ENCODE results near the gene OR1A2.
"Not testable (repeated sequence)": the region's sequence is repeated elsewhere in the genome, so short reads cannot be mapped to it uniquely, and the experiment has no call there.

OR1A2 gene, protein sequence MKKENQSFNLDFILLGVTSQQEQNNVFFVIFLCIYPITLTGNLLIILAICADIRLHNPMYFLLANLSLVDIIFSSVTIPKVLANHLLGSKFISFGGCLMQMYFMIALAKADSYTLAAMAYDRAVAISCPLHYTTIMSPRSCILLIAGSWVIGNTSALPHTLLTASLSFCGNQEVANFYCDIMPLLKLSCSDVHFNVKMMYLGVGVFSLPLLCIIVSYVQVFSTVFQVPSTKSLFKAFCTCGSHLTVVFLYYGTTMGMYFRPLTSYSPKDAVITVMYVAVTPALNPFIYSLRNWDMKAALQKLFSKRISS

GRCh38 chr17:3197219-3197618 lies at the start of gene OR1A2:
TSS of gene OR1A2 (plus strand) at chr17:3197519. CDS start at chr17:3197519, 0 bp downstream.
- no peak for DNase-seq

DNA sequence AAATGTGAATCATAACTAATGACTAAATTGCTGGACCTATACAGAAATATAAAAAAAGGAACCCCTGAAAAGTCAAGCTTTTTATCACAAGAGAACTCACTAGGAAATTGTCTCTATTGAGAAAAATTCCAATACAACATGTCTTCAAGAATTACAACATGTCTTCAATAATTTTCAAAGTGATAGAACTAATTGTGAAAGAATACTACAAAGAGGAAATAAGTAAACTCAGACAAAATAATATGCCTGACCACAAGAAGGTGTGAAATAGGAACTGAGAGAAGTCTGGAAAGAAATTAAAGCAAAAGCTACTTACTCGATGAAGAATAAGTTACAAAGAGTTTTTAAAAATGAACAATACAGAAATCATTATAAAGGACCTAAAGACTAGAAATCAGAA lies 40.1 kb upstream of the OR1A2 start:
- no peak for DNase-seq

- DNase-seq: no peak
Observed at GRCh38 chr17:3167574-3167973, 29.7 kb upstream of the OR1A2 start.

GRCh38 chr17:3189961-3190360 lies 7.4 kb upstream of the OR1A2 start:
- no peak for DNase-seq

DNA sequence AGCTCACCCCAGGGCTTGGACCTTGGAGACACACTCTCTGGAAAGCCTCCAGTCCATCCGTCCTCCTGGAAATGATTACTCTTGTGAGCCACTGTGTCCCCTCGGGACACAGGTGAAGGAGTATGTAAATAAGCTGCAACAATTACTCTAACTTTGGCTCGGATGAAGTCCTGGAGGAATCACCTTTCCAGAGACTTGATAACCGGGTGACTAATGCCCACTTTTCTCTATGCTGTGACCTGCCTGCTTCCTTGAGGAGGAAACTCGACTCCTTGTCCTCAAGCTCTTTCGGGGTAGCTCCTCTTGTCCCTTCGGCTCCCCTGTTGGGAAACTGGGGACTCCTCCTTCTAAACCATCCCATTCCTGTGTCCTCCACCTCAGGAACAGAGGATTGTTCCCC lies 10.0 kb downstream of the OR1A2 start, which contains the start of gene OR1A1:
Gene OR1A1 (plus strand): TSS at position 301 of the 400 bp plus-strand sequence. CDS start 7,954 bp downstream, outside the sequence.
- DNase-seq: no peak

DNA sequence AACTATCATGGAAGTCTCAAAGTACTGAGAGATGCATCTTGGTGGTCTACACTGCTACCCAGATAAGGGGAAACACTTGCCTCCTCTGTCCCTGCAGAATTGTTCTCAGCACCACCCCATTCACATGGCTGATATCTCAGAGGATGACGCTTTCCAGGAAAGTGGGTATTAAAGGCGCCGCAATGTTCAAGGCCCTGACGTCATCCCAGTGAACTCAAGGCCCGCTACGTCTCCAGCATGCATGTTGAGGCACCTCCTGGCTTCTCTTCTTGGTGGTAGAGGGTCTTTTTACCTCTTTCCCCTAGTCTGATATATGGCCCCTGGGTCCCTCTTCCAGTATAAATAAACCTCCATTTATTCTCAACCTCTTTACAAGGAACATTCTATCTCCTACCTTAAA lies 11.2 kb downstream of the OR1A2 start:
- no peak for DNase-seq

GRCh38 chr17:3213001-3213400 lies 15.7 kb downstream of the OR1A2 start:
- no peak for DNase-seq

DNA sequence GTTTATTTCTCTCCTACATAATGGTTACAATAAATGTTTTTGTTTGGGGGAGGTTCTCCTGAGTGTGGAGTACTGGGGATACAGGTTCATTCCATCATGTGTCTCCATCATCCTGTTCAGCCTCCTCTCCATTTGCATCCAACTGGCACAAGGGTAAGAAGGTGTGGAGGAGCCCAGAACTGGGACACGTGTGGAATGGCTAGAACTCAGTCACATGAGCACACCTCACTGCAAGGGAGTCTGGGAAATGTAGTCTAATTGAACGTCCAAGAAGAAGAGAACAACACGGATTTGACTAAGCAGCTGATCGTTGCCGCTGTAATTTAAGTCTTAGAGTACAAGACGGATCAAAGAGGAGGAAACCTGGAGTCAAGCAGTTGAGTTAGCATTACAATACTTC lies 16.3 kb downstream of the OR1A2 start:
- no peak for DNase-seq

GRCh38 chr17:3219978-3220377 lies 22.7 kb downstream of the OR1A2 start:
- DNase-seq: not testable (repeated sequence)

- no peak for DNase-seq
Observed at GRCh38 chr17:3221850-3222249, 24.5 kb downstream of the OR1A2 start.

DNA sequence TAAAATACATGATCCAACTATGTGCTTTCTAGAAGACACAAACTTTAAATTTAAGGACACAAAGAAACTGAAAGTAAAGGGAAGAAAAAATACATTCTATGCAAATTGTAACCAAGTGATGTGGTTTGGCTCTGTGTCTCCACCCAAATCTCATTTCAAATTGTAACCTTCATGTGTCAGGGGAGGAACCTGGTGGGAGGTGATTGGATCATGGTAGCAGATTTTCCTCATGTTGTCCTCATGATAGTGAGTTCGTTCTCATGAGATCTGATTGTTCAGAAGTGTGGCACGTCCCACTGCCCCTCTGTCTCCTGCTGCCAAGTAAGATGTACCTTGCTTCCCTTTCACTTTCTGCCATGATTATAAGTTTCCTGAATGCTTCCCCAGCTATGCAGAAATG lies 25.2 kb downstream of the OR1A2 start:
- DNase-seq: no peak

GRCh38 chr17:3224721-3225352 lies 27.5 kb downstream of the OR1A2 start:
- DNase-seq: not testable (repeated sequence)

DNA sequence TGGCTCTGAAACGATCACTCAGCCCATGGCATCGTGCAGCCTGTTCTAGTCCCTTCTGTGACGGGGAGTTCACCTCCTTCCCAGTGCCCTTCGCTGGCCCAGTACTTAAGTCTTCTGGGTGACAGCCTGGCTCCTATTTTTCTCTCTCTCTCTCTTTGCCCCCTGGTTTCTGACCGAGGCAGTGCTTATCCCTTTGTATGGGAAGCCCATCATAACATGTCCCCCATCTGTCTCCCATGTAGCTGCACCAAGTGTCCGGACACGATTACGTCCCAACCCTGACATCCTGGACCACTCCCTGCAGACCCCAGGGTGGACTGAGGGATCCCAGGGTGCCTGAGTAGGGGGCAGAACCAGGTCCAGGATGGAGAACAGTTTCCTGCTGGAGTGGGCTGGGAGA lies 35.0 kb downstream of the OR1A2 start:
- DNase-seq: not testable (repeated sequence)

GRCh38 chr17:3238685-3239084 lies 41.4 kb downstream of the OR1A2 start:
- DNase-seq: not testable (repeated sequence)

DNA sequence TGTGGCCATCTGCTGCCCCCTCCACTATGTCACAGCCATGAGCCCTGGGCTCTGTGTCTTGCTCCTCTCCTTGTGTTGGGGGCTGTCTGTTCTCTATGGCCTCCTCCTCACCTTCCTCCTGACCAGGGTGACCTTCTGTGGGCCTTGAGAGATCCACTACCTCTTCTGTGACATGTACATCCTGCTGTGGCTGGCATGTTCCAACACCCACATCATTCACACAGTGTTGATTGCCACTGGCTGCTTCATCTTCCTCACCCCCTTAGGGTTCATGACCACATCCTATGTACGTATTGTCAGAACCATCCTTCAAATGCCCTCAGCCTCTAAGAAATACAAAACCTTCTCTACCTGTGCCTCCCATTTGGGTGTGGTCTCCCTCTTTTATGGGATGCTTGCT lies 43.7 kb downstream of the OR1A2 start:
- DNase-seq: not testable (repeated sequence)

- DNase-seq: not testable (repeated sequence)
Observed at GRCh38 chr17:3244841-3245240, 47.5 kb downstream of the OR1A2 start.
